DND-41 (cell line): ENCODE measurements around the gene POLR1G.

ENCODE experiments used
- ATAC-seq: fragments of 200-7000 bp; cut with Tn5 transposase; 3 replicates; pipeline ENCODE4 v1.9.1; 2021; ENCODE audit warnings: low read depth; ENCODE audit not compliant: insufficient read depth
- DNase-seq: peaks from one replicate; pipeline ENCODE4 v3.0.0-alpha.2; 2020
- H2AFZ ChIP-seq: 2 replicates; pipeline ENCODE4 v1.6.0; 2012; ENCODE audit warnings: low read depth, low read length
- H3K27ac ChIP-seq: 2 replicates; pipeline ENCODE4 v1.5.1; 2012; ENCODE audit warnings: low read length, inconsistent platforms
- H3K27me3 ChIP-seq: fragments of 200-600 bp; sonication (generic); 2 replicates; pipeline ENCODE4 v1.6.0; 2012; ENCODE audit warnings: low read length, mild to moderate bottlenecking, inconsistent platforms; ENCODE audit not compliant: insufficient read depth, poor library complexity
- H3K36me3 ChIP-seq: 2 replicates; pipeline ENCODE4 v1.5.1; 2012; ENCODE audit warnings: low read length, inconsistent platforms; ENCODE audit not compliant: insufficient read depth
- H3K4me1 ChIP-seq: 2 replicates; pipeline ENCODE4 v1.5.1; 2012; ENCODE audit warnings: mild to moderate bottlenecking, low read length; ENCODE audit not compliant: insufficient read depth
- H3K4me2 ChIP-seq: 2 replicates; pipeline ENCODE4 v1.6.0; 2012; ENCODE audit warnings: mild to moderate bottlenecking, moderate library complexity, low read length, inconsistent platforms; ENCODE audit not compliant: insufficient read depth
- H3K4me3 ChIP-seq, 2 experiments: fragments of 200-600 bp in 1 of 2; shearing (Covaris generic) in 1 of 2; 2 replicates each; pipeline ENCODE4 v1.5.1; 2012 to 2016; ENCODE audit warnings: inconsistent platforms in 2 of 2, low read length in 2 of 2, mild to moderate bottlenecking in 2 of 2, low read depth in 1 of 2, moderate library complexity in 1 of 2
- H3K79me2 ChIP-seq: 2 replicates; pipeline ENCODE4 v1.6.0; 2012; ENCODE audit warnings: low read length, inconsistent platforms; ENCODE audit not compliant: insufficient read depth
- H3K9ac ChIP-seq: 2 replicates; pipeline ENCODE4 v1.6.0; 2012; ENCODE audit warnings: low read depth, mild to moderate bottlenecking, inconsistent platforms, low read length, moderate library complexity
- H3K9me3 ChIP-seq: 2 replicates; pipeline ENCODE4 v1.5.1; 2012; ENCODE audit warnings: low read length, moderate library complexity, mild to moderate bottlenecking, inconsistent platforms; ENCODE audit not compliant: insufficient read depth, severe bottlenecking
- H4K20me1 ChIP-seq: 2 replicates; pipeline ENCODE4 v1.6.0; 2012; ENCODE audit warnings: low read length; ENCODE audit not compliant: insufficient read depth
- EZH2 ChIP-seq: IDR thresholded peaks from 3 replicates; pipeline ENCODE4 v1.6.1; 2012; ENCODE audit warnings: borderline replicate concordance, low read depth, mild to moderate bottlenecking, moderate library complexity, low read length, inconsistent platforms; ENCODE audit not compliant: severe bottlenecking
- TF ChIP-seq, protein P1 (sequence below): IDR thresholded peaks from 2 replicates; pipeline ENCODE4 v1.5.1; 2012; ENCODE audit warnings: borderline replicate concordance, low read length, moderate library complexity, mild to moderate bottlenecking; ENCODE audit not compliant: poor library complexity, severe bottlenecking; ENCODE audit errors: extremely low read depth

Gene POLR1G

DNA sequence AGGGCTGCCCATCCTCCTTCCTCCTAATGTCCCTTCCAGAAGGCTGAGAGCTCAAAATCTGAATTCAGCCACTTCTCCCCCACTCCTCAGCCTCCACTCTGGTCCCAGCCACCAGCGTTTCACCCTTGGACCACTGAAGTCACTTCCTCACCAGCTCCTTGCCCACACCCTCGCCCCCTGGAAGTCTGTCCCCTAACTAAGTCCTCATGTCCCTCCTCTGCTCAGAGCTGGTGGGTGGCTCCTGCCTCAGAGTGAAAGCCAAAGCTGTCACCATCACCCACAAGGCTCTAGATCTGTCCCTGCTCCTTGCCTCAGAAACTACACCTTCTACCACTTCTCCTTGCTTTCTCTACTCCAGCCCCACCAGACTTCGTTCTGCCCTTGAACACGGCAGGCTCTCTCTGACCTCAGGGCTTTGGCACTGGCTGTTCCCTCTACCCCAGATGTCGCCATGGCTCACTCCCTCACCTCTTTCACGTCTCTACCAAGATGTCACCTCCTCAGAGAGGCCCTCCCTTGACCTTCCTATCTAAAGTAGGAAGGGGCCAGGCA lies 15.6 kb downstream of the POLR1G start:
- no peak for DNase-seq
- Histone ChIP-seq H3K9ac (no peak overlapping the region), H3K4me2 (peak overlapping the region; percentile 34; the same call in 1 of the 2 replicates), H3K27ac (no peak overlapping the region), H3K9me3 (no peaks in the 10 kb centered on the region), H3K36me3 (peaks cover 26% of the 10 kb centered on the region), H2AFZ (no peak overlapping the region), H3K4me1 (peaks cover 40% of the 10 kb centered on the region), H4K20me1 (peaks cover 3% of the 10 kb centered on the region; the same call in 1 of the 2 replicates), H3K27me3 (no peaks in the 10 kb centered on the region), H3K79me2 (peaks cover 11% of the 10 kb centered on the region), H3K4me3 (no peak overlapping the region)
- TF ChIP-seq, protein P1, sequence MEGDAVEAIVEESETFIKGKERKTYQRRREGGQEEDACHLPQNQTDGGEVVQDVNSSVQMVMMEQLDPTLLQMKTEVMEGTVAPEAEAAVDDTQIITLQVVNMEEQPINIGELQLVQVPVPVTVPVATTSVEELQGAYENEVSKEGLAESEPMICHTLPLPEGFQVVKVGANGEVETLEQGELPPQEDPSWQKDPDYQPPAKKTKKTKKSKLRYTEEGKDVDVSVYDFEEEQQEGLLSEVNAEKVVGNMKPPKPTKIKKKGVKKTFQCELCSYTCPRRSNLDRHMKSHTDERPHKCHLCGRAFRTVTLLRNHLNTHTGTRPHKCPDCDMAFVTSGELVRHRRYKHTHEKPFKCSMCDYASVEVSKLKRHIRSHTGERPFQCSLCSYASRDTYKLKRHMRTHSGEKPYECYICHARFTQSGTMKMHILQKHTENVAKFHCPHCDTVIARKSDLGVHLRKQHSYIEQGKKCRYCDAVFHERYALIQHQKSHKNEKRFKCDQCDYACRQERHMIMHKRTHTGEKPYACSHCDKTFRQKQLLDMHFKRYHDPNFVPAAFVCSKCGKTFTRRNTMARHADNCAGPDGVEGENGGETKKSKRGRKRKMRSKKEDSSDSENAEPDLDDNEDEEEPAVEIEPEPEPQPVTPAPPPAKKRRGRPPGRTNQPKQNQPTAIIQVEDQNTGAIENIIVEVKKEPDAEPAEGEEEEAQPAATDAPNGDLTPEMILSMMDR, result no peak
- no peak for TF ChIP-seq EZH2
- no peak for ATAC-seq

DNA sequence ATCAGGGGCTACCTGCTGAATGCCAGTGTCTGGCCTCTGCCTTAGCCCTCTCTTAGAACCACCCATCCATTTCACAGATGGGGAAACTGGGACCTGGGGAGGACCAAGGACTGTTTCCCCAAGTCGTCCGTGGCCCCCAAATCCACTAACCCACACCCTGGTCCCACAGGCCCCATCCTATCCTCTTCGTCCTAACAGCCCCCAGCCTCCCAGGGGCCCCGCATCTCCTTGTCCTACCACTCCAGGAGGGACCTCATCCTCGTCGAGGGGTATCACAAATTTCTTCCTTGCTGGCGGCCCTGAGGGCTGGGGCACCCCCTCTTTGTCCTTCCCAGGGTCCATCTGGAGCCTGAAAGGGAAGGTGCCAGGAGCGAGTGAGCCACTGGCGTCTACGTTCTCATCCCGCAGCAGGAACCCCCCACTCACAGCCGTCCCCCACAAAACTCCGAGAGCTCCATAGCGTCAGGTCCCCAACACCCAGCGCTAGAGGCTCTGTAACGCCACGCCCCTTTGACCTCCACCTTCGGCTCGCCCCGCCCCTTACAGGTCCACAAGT lies 16.7 kb downstream of the POLR1G start:
- DNase-seq (no peak), ATAC-seq (no peak; the same call in 2 of the 3 replicates)
- H3K27ac ChIP-seq, result peak overlapping the region; percentile 64
- H2AFZ ChIP-seq, result peak overlapping the region; percentile 89
- TF ChIP-seq, protein P1, result no peak
- no peak for TF ChIP-seq EZH2
- H4K20me1 ChIP-seq, result peaks cover 3% of the 10 kb centered on the region; the same call in 1 of the 2 replicates
- H3K27me3 ChIP-seq, result no peaks in the 10 kb centered on the region
- H3K4me1 ChIP-seq, result peaks cover 43% of the 10 kb centered on the region
- peaks cover 20% of the 10 kb centered on the region for H3K36me3 ChIP-seq
- H3K9ac ChIP-seq, result peak overlapping the region; percentile 66
- H3K4me2 ChIP-seq, result peak overlapping the region; percentile 96
- H3K79me2 ChIP-seq, result peaks cover 11% of the 10 kb centered on the region
- no peaks in the 10 kb centered on the region for H3K9me3 ChIP-seq
- H3K4me3 ChIP-seq, result peak overlapping the region; percentile 70 to 76

DNA sequence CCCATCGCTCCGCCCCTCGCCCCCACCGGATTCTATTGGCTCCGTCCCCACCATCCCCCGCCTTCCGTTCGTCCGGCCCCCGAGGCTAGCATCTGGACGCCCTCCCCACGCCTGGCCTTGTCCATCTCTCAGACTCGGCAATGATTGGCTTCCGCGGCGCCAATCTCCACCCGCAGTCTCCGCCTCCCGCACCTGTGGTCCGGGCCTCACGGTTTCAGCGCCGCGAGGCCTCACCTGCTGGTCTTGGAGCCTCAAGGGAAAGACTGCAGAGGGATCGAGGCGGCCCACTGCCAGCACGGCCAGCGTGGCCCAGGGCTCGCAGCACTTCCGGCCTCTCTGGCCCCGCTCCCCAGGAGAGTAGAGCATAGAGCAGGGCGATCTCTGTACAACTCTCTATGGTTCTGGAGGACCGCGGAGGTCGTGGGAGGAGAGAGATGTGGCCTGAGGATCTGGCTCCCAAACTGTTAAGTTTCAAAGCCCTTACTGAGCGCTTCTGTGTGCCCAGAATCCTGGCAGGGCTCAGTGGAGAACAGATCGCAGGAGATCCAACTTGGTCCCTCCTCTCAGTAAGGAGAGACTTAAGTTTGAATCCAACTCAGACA lies 17.2 kb downstream of the POLR1G start, which contains the start of gene ERCC1:
TSS of gene ERCC1 (minus strand) at position 329 of the 602 bp plus-strand sequence. CDS start 543 bp downstream, outside the sequence.
- peak within 1 kb of the TSS; percentile 96 for H3K4me2 ChIP-seq
- peaks cover 40% of the 10 kb centered on the region for H3K4me1 ChIP-seq
- DNase-seq (peak; percentile 77), ATAC-seq (peak; percentile 89)
- peaks cover 3% of the 10 kb centered on the region; the same call in 1 of the 2 replicates for H4K20me1 ChIP-seq
- H3K79me2 ChIP-seq, result peaks cover 11% of the 10 kb centered on the region
- peak within 1 kb of the TSS; percentile 66 for H3K9ac ChIP-seq
- no peak for TF ChIP-seq EZH2
- TF ChIP-seq, protein P1, result no peak
- H2AFZ ChIP-seq, result peak within 1 kb of the TSS; percentile 89
- H3K36me3 ChIP-seq, result peaks cover 18% of the 10 kb centered on the region
- no peaks in the 10 kb centered on the region for H3K9me3 ChIP-seq
- peak within 1 kb of the TSS; percentile 64 for H3K27ac ChIP-seq
- H3K4me3 ChIP-seq, result peak within 1 kb of the TSS; percentile 70 to 76
- H3K27me3 ChIP-seq, result peaks cover under 1% of the 10 kb centered on the region
